IMR-90 (cell line): Measurements from ENCODE around the gene RIT1. TPM values are rescaled to one million over a fixed set of nuclear protein-coding genes. Genes with fewer than 3 reads are reported as not detected.

Experiments used
- ATAC-seq: fragments of 200-7000 bp; cut with Tn5 transposase; 2 replicates; pipeline ENCODE4 v1.9.1; 2020; ENCODE audit warnings: low read depth, mild to moderate bottlenecking, moderate library complexity
- BruUV-seq: library from RNA; stranded (reverse); fragments of 400-500 nt; replicated peaks from 2 replicates; lab custom pipeline; 2021; lab: Mats Ljungman, UMichigan
- CTCF ChIA-PET: fragments of 300-600 bp; formaldehyde crosslinking; extraction: SDS; loops from one replicate; lab custom pipeline; 2021; ENCODE audit warnings: antibody characterized with exemption; lab: Yijun Ruan, JAX
- POLR2A ChIA-PET: fragments of 300-600 bp; sonication (Branson Sonifier 250); formaldehyde crosslinking; loops from one replicate; lab custom pipeline; 2022; ENCODE audit warnings: antibody characterized with exemption; ENCODE audit not compliant: unreplicated experiment; lab: Charles Lee
- DNase-seq: peaks from one replicate; pipeline ENCODE4 v3.0.0; 2013
- H2AFZ ChIP-seq: replicated peaks from 2 replicates; pipeline ENCODE3; 2013; ENCODE audit warnings: low read length, mild to moderate bottlenecking; ENCODE audit not compliant: poor library complexity
- H2AK5ac ChIP-seq: 2 replicates; pipeline ENCODE4 v1.6.1; 2013; ENCODE audit warnings: low read depth, low read length, inconsistent platforms
- H2AK9ac ChIP-seq: replicated peaks from 2 replicates; pipeline ENCODE3; 2013; ENCODE audit warnings: mild to moderate bottlenecking, low read depth, low read length, moderate library complexity; ENCODE audit not compliant: poor library complexity
- H2BK120ac ChIP-seq: 2 replicates; pipeline ENCODE4 v1.6.1; 2013; ENCODE audit warnings: low read depth, low read length, inconsistent platforms
- H2BK15ac ChIP-seq: 3 replicates; pipeline ENCODE4 v1.6.1; 2013; ENCODE audit warnings: low read depth, low read length, inconsistent platforms
- H2BK20ac ChIP-seq: 2 replicates; pipeline ENCODE4 v1.6.1; 2013; ENCODE audit warnings: low read depth, mild to moderate bottlenecking, inconsistent platforms, low read length, moderate library complexity
- H2BK5ac ChIP-seq: 2 replicates; pipeline ENCODE4 v1.6.1; 2013; ENCODE audit warnings: mild to moderate bottlenecking, low read depth, low read length, inconsistent platforms; ENCODE audit not compliant: poor library complexity, severe bottlenecking
- H3K14ac ChIP-seq: replicated peaks from 2 replicates; pipeline ENCODE4 v1.6.1; 2013; ENCODE audit warnings: low read depth, low read length, inconsistent platforms
- H3K18ac ChIP-seq: 2 replicates; pipeline ENCODE4 v1.6.1; 2013; ENCODE audit warnings: low read depth, low read length, control low read depth
- H3K23ac ChIP-seq: 2 replicates; pipeline ENCODE4 v1.6.1; 2013; ENCODE audit warnings: low read depth, low read length, inconsistent platforms
- H3K27ac ChIP-seq: 2 replicates; pipeline ENCODE4 v1.5.1; 2013; ENCODE audit warnings: mild to moderate bottlenecking, control low read depth, low read length; ENCODE audit not compliant: insufficient read depth
- H3K27me3 ChIP-seq: 2 replicates; pipeline ENCODE4 v1.6.1; 2013; ENCODE audit warnings: low read length; ENCODE audit not compliant: control insufficient read depth, insufficient read depth
- H3K36me3 ChIP-seq: 2 replicates; pipeline ENCODE4 v1.6.1; 2013; ENCODE audit warnings: low read length, mixed read lengths; ENCODE audit not compliant: control insufficient read depth, insufficient read depth
- H3K4ac ChIP-seq: 2 replicates; pipeline ENCODE4 v1.6.1; 2013; ENCODE audit warnings: low read depth, low read length, inconsistent platforms
- H3K4me1 ChIP-seq: 2 replicates; pipeline ENCODE4 v1.6.1; 2013; ENCODE audit warnings: low read length, mixed read lengths; ENCODE audit not compliant: control insufficient read depth, insufficient read depth
- H3K4me2 ChIP-seq: 2 replicates; pipeline ENCODE4 v1.6.1; 2013; ENCODE audit warnings: low read depth, mild to moderate bottlenecking, control low read depth, low read length, moderate library complexity
- H3K4me3 ChIP-seq: 2 replicates; pipeline ENCODE4 v1.5.1; 2013; ENCODE audit warnings: low read depth, mild to moderate bottlenecking, control low read depth, low read length, moderate library complexity; ENCODE audit not compliant: insufficient read depth
- H3K56ac ChIP-seq: 2 replicates; pipeline ENCODE4 v1.6.1; 2013; ENCODE audit warnings: low read length, inconsistent platforms; ENCODE audit not compliant: insufficient read depth; ENCODE audit errors: extremely low read depth
- H3K79me1 ChIP-seq, 2 experiments: 2 replicates each; pipeline ENCODE4 v1.6.1; 2013; ENCODE audit warnings: low read length in 2 of 2, inconsistent platforms in 1 of 2, low read depth in 1 of 2
- H3K9ac ChIP-seq: 2 replicates; pipeline ENCODE4 v1.6.1; 2013; ENCODE audit warnings: low read depth, low read length, control low read depth
- H3K9me1 ChIP-seq: 2 replicates; pipeline ENCODE4 v1.6.1; 2013; ENCODE audit warnings: low read length, inconsistent platforms; ENCODE audit not compliant: insufficient read depth
- H3K9me3 ChIP-seq: 2 replicates; pipeline ENCODE4 v1.6.1; 2013; ENCODE audit warnings: low read length; ENCODE audit not compliant: control insufficient read depth, insufficient read depth
- H4K20me1 ChIP-seq: 2 replicates; pipeline ENCODE4 v1.6.1; 2013; ENCODE audit warnings: low read length, inconsistent platforms; ENCODE audit not compliant: insufficient read depth
- H4K5ac ChIP-seq: 2 replicates; pipeline ENCODE4 v1.6.1; 2013; ENCODE audit warnings: mild to moderate bottlenecking, low read depth, low read length, control low read depth
- H4K8ac ChIP-seq, 2 experiments: 2 replicates each; pipeline ENCODE4 v1.6.1; 2013; ENCODE audit warnings: low read depth in 2 of 2, low read length in 2 of 2, control low read depth in 1 of 2, inconsistent platforms in 1 of 2
- H4K91ac ChIP-seq: 2 replicates; pipeline ENCODE4 v1.6.1; 2013; ENCODE audit warnings: low read depth, low read length, inconsistent platforms; ENCODE audit not compliant: insufficient read depth
- WGBS, 2 experiments: methylation state at CpG; one replicate each; pipeline versions ENCODE4 v1.1.5 to v1.1.7; 2013; ENCODE audit warnings: missing lambda C conversion rate in 2 of 2; ENCODE audit not compliant: insufficient read length in 1 of 2; ENCODE audit errors: extremely low coverage in 2 of 2; 5-methylcytosine and 5-hydroxymethylcytosine counted together
- dilution Hi-C: fragments of 300-500 bp; cut with HindIII; formaldehyde crosslinking; loops from one replicate; pipeline ENCODE4 v1.14.3; 2018; ENCODE audit warnings: low sequenced_read_pairs; ENCODE audit not compliant: unreplicated experiment
- in situ Hi-C: fragments of 300-500 bp; cut with MboI; formaldehyde crosslinking; loops from 3 replicates; pipeline ENCODE4 v1.14.3; 2019; ENCODE audit warnings: low sequenced_read_pairs, inconsistent platforms, mixed read lengths
- intact Hi-C: fragments of 100-400 bp; cut with micrococcal nuclease; formaldehyde crosslinking; loops from 2 replicates; pipeline ENCODE4 v1.10.0; 2022
- polyA plus RNA-seq, 3 experiments: library from polyadenylated mRNA; depleted of rRNA; stranded (reverse); fragments of >200 nt; gene quantifications; 2 replicates each; pipeline ENCODE4 v1.2.3, GENCODE V29; 2012; ENCODE audit warnings: low replicate concordance in 1 of 3
- total RNA-seq: library from RNA; depleted of rRNA; stranded (reverse); fragments of >200 nt; gene quantifications from 2 replicates; pipeline ENCODE4 v1.2.3, GENCODE V29; 2012
- TF ChIP-seq, protein P1 (sequence below): conservative IDR thresholded peaks from 2 replicates; pipeline ENCODE4 v1.5.1; 2012; ENCODE audit warnings: mild to moderate bottlenecking, low read depth, low read length, improper control_type of control experiment

Gene RIT1
- total and polyA plus RNA-seq, 2 of the 4 experiments (the other 2 are of a cell fraction) = 29.6 to 46.8 TPM

DNA sequence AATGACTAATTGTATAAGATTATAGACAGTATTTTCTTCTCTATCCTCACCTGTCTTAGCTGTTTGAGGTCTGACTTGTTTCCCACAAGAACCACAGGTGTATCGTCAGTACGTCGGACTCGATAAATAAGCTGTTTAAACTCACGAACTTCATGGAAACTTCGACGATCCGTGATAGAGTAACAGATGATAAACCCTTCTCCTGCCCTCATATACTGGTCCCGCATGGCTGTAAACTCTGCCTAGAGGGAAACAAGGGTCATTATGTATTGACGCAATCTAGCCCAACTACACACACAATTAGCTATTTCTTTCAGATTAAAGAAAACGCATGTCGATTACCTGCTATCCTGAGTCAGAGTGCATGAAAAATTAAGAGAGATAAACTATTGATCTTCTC, 6.9 kb downstream of the RIT1 start:
- POLR2A ChIA-PET = no interaction called here

More for the DNA sequence above, 6.9 kb downstream of the RIT1 start:
- Histone ChIP-seq H3K4me1 (no peaks in the 10 kb centered on the region), H2AFZ (no peak overlapping the region), H2BK20ac (no peak overlapping the region), H3K9me3 (no peaks in the 10 kb centered on the region), H2BK120ac (no peak overlapping the region), H3K14ac (no peak overlapping the region), H3K23ac (no peak overlapping the region), H2BK5ac (no peak overlapping the region), H3K4ac (no peak overlapping the region), H3K56ac (no peak overlapping the region), H3K4me3 (no peak overlapping the region), H4K8ac (no peak overlapping the region), H3K9ac (no peak overlapping the region), H2AK5ac (no peak overlapping the region), H3K18ac (no peak overlapping the region), H2AK9ac (no peak overlapping the region), H3K9me1 (peaks cover 2% of the 10 kb centered on the region; the same call in 1 of the 2 replicates), H3K27ac (no peak overlapping the region), H3K4me2 (no peak overlapping the region), H4K20me1 (no peaks in the 10 kb centered on the region; the same call in 1 of the 2 replicates), H3K79me1 (peaks cover 36 to 45% of the 10 kb centered on the region in 2 experiments), H2BK15ac (no peak overlapping the region), H4K91ac (no peak overlapping the region), H3K27me3 (no peaks in the 10 kb centered on the region), H4K5ac (no peak overlapping the region), H3K36me3 (peaks cover 59% of the 10 kb centered on the region)
- DNase-seq (no peak), ATAC-seq (no peak)
- in situ Hi-C loops (no loop called here), dilution Hi-C loops (no loop called here), intact Hi-C loops (no loop called here)
- WGBS, 2 experiments = 100% methylated on average over 4 of the region's 12 CpGs; no CpG with 5 or more reads in 1 of the 2 experiments
- CTCF ChIA-PET = interaction anchor here (0.6 to 1.8 kb wide), 2 partner anchors 10 to 84 kb away, joined by 3 to 8 read pairs; no protein-coding TSS in a partner anchor
- TF ChIP-seq, protein P1, sequence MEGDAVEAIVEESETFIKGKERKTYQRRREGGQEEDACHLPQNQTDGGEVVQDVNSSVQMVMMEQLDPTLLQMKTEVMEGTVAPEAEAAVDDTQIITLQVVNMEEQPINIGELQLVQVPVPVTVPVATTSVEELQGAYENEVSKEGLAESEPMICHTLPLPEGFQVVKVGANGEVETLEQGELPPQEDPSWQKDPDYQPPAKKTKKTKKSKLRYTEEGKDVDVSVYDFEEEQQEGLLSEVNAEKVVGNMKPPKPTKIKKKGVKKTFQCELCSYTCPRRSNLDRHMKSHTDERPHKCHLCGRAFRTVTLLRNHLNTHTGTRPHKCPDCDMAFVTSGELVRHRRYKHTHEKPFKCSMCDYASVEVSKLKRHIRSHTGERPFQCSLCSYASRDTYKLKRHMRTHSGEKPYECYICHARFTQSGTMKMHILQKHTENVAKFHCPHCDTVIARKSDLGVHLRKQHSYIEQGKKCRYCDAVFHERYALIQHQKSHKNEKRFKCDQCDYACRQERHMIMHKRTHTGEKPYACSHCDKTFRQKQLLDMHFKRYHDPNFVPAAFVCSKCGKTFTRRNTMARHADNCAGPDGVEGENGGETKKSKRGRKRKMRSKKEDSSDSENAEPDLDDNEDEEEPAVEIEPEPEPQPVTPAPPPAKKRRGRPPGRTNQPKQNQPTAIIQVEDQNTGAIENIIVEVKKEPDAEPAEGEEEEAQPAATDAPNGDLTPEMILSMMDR = no peak
- BruUV-seq = no TSS peak
